ENCODE results near the gene RBM17.
"Not testable (repeated sequence)": the region's sequence is repeated elsewhere in the genome, so short reads cannot be mapped to it uniquely, and the experiment has no call there.

Gene RBM17

GRCh38 chr10:6161921-6162320 lies 73.1 kb downstream of the RBM17 start:
- DNase-seq (ENCODE audit: low spot score) = no peak

- no peak for DNase-seq (ENCODE audit: low spot score)
These were observed 73.9 kb downstream of the RBM17 start for GRCh38 chr10:6162589-6163356.

GRCh38 chr10:6163364-6164270 lies 74.8 kb downstream of the RBM17 start:
- peak; percentile 91 for DNase-seq (ENCODE audit: low spot score)

DNA sequence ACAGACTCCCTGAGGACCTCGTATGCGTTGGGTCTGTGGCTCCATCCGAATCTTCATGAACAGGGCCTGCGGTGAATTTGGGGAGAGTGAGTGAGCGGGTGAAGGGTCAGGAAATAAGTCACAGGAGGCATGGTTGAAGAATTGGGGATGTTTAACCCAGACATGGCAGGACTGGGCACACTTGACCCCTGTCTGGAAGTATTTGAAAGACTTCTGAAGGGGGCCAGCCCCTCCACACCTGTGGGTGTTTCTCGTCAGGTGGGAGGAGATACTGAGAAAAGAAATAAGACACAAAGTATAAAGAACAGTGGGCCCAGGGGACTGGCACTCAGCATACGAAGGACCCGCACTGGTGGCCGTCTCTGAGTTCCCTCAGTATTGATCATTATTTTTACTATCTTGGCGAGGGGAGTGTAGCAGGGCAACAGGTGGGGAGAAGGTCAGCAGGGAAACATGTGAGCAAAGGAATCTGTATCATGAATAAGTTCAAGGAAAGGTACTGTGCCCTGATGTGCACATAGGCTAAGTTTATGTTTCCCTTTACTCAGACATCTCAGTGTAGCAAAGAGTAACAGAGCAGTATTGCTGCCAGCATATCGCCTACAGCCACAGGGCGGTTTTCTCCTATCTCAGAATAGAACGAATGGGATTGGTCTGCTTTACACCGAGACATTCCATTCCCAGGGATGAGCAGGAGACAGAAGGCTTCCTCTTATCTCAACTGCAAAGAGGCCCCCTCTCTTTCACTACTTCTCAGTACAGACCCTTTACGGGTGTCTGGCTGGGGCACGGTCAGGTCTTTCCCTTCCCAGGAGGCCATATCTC lies 75.6 kb downstream of the RBM17 start:
- DNase-seq (ENCODE audit: low spot score) = no peak

- no peak for DNase-seq (ENCODE audit: low spot score)
These were observed 76.4 kb downstream of the RBM17 start for GRCh38 chr10:6165221-6165725.

DNA sequence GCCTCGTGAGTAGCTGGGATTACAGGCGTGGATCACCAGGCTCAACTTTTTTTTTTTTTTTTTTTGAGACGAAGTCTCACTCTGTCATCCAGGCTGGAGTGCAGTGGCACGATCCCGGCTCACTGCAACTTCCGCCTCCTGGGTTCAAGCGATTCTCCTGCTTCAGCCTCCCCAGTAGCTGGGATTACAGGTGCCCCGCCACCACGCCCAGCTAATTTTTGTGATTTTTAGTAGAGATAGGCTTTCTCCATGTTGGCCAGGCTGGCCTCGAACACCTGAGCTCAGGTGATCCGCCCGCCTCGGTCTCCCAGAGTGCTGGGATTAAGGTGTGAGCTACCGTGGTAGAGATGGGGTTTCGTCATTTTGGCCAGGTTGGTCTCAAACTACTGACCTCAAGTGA lies 77.1 kb downstream of the RBM17 start:
- not testable (repeated sequence) for DNase-seq (ENCODE audit: low spot score)
